ENCODE data around the gene PARD3B. TPM values are rescaled to one million over a fixed set of nuclear protein-coding genes. Genes with fewer than 3 reads are reported as not detected.

The PARD3B gene
- total RNA-seq, 1 donor from 2014 or later = 28.0 TPM

DNA sequence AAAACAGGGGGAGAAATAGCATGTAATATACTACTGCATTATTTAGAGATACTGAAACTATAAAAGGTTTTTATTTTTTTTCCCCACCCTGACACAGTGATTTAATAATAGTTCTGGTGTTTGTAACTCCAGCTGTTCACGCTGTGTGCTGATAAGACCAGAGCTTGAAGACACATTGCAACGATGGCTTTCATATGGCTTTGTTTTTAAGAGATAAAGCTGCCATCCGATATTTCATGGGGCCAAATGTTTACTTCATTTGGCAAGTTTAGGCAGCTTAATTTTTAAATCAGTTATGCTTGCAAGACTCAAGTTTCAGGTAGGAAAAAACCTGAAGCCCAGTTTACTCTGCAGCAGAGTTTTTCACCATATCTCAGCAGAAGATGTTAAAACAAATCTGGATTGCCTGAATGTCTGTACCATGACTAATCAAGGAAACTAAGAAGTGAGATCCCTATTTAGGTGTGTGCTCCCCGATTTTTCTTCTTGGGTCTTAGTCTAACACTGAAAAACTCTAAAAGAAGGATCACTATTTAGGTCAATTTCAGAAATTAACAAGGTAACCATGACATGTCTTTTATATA, 508.6 kb downstream of the PARD3B start:
- no peak for DNase-seq (ENCODE audit: low spot score)

DNA sequence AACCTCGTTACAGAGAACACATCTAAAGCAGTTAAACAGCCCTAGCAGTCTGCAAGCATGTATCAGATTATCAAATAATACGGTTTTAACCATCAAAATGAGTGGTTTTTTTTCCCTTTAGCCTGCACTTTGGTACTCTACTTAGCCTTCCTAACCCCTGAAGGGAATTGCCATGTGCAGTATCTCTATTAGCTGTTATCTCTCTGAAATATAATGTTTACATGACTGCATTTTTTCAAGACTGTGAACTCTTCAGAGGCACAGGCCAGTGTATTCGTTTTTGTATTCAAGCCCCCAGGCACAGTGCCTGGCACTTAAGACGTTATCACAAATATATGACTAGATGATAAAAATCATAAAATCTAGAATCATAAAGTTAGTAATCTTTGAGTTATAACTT, 509.5 kb downstream of the PARD3B start:
- no peak for DNase-seq (ENCODE audit: low spot score)

DNA sequence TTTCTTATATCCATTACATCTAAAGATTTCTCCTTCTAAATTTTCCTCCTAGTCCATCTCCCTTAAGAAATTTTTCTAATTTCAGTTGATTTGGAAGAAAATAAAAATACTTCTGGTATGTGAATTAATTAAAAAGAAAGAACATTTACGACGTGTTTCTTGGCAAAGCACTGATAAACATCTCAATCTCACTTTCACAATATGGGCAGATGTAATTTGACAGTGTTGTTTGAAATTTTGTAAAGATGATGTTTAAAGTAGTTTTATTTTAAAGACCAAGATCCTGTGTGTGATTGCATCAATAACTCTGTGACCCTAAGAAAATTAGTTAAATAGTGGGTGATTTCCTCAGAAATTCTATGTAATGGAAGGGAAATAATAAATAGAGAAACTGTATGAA, 510.0 kb downstream of the PARD3B start:
- no peak for DNase-seq (ENCODE audit: low spot score)

DNA sequence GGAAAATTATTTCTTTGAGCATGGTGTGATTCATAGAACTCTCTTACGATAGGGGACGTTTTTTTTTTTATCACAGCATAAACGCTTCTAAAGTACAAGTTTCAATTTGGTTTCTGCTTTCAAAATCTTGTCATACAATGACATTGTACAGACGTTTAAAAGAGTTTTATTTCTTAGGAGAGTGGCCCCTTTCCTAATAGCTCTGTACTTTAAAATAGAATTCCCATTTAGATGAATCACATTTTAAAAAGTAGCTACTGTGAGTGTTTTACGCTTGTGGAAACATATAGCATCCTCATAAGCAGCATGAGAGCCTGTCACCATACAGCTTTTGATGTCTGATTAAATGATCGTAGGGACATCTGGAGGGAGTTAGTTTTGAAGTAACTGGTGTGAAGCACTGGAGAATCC, 510.9 kb downstream of the PARD3B start:
- DNase-seq (ENCODE audit: low spot score) = no peak

GRCh38 chr2:205058409-205058808, 513.1 kb downstream of the PARD3B start:
- DNase-seq (ENCODE audit: low spot score) = no peak

DNA sequence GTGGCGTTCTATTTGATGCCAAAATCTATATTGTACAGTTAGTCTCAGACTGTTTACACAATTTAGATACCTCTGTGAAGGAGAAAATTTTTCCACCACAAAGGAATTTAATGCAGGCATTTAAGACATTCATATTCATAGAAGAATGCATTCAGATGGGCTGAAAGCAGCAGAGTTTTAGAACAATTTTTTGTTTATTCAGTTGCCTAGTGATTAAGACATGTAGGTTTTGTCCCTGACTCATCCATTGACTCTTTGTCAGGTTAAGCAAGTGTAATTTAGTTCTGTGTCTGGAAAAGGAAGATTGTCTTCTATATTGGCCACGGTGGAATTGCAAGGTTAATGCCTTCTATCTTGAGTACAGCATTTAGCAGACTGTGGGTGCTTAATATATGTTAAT, 515.0 kb downstream of the PARD3B start:
- DNase-seq (ENCODE audit: low spot score) = no peak

- DNase-seq (ENCODE audit: low spot score) = no peak
Measured at GRCh38 chr2:205066081-205066480, 520.8 kb downstream of the PARD3B start.

- DNase-seq (ENCODE audit: low spot score) = no peak
Measured at GRCh38 chr2:205069928-205070327, 524.7 kb downstream of the PARD3B start.

DNA sequence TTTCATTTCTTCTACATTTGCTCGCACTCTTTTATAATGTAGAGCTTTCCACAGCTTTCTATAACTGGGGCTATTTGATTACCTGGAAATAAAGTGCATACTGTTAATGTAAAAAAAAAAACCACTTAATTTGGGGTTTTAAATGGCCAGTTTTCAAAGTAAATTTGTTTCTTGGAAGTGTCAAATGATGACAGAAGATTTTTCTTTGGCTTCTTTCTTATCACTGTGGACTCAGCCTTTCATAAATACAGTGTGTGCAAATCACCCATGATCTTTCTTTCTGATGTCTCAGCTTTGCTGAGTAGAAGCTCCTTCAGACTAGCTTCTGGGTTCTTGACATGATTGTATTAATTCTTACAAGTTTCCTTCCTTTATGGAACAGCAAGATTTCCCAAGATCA, 525.6 kb downstream of the PARD3B start:
- no peak for DNase-seq (ENCODE audit: low spot score)

DNA sequence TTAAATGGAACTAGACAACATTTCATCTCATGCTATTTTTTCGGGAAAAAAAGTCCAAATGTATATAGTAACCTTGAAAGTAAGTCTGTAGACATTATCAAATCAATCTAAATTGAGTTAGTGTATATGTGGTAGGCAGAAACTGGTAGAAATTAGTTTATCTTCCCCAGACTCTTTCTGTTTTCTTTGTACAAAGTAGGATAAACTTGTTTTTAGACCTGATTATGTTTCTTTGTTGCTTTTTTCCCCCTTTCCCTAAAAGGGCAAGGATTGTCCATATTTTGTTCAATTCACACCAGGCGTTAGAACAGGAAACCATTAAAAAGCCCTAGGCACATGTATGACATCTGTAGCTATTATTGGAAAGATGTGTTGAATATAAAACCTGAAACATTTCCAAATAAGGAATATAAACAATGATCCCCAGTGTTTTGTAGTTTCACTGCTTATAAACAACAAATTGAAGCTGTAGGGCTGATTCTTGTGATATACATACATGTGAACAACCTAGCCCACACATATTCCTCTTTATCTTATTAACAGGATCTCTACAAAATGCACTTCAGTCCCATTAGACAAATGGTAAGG, 528.3 kb downstream of the PARD3B start:
- no peak for DNase-seq (ENCODE audit: low spot score)

DNA sequence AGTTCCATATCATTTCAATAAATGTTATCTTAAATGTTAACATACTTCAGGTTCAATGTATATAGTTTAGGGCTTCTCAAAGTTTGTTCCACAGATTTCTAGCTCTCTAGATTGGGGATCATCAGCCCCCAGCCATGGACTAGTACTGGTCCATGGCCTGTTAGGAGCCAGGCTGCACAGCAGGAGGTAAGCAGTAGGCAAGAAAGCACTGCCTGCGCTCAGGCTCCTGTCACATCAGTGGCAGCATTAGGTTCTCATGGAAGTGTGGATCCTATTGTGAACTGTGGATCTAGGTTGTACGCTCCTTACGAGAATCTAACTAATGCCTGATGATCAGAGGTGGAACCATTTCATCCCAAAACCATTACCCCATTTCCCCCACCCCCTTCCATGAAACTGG, 531.1 kb downstream of the PARD3B start:
- no peak for DNase-seq (ENCODE audit: low spot score)

DNA sequence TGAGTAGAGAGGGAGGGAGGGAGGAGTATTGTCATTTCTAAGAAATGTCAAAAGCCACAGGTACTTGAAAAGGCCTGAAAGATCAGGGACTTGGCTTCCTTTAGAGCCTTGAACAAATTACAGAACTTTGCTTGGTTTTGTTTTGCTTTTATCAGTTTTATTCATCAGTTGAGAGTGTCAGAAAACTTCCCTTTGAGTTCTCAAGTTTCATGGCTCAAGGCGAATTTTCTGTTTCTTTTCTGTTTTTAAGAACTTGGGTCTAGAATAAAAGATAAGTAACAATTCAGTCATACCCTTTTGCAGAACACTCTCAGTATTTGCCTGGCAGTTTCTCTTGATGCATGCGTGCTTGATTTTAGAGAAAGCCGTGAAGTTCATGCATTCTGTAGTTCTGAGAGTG, 531.9 kb downstream of the PARD3B start:
- DNase-seq (ENCODE audit: low spot score) = no peak

GRCh38 chr2:205078762-205079161, 533.5 kb downstream of the PARD3B start:
- no peak for DNase-seq (ENCODE audit: low spot score)

- DNase-seq (ENCODE audit: low spot score) = no peak
Measured at GRCh38 chr2:205079173-205079572, 533.9 kb downstream of the PARD3B start.

DNA sequence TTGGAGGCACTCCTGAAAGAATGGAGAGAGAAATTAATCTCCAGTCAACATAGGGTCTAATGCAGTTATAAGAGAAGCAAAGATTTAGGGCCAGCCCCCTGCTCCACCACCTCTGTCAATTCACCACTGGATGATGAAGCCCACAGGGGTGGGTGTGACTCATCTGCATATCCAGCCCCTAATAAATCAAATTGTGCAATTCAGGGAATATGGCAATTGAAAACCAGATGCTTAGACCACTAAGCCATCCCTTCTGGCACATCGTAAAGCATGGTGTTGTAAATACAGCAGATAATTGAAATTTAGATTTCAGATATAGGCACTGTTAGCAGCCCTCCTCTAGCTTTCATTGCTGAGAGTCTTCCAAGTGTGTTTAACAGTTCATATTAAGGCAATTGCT, 541.4 kb downstream of the PARD3B start:
- no peak for DNase-seq (ENCODE audit: low spot score)

- DNase-seq (ENCODE audit: low spot score) = no peak
Measured at GRCh38 chr2:205087862-205088261, 542.6 kb downstream of the PARD3B start.

- no peak for DNase-seq (ENCODE audit: low spot score)
Measured at GRCh38 chr2:205089958-205090357, 544.7 kb downstream of the PARD3B start.

DNA sequence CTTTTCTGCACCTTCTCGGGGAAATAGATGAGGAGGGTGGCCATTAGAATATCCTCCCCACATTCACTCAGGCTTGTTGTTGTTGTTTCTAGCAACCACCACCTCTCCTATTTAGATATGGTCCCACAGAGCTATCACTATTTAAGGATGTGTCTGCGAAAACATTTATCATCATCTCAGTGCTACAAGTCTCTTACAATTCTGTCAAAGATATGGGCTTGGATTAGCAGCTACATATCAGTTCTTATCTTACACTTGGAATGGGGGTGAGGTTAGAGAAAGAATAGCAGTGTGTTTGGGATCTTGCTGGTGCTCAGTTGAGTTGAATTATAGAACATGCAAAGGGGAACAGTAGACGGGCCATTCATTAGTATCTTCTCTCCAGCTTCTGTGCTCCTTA, 546.1 kb downstream of the PARD3B start:
- DNase-seq (ENCODE audit: low spot score) = no peak

GRCh38 chr2:205094031-205094430, 548.8 kb downstream of the PARD3B start:
- DNase-seq (ENCODE audit: low spot score) = no peak

DNA sequence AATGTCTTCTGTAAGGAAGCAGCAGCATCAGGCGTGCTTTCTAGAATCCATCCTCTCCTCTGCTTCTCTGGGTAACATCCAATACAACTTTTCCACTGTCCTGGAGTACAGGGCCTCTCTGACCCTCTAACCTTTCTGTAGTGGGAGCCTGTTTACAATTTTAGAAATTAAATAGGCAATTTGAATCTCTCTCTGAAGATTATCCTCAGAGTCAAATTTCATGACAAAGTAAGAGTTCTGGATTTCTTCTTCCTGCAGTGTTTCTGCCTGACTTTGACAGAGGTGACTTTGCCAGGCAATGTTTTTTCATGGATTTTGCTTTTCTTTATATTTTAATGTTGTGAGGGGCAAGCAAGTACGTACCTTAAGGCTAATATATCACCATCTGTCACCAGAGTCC, 558.4 kb downstream of the PARD3B start:
- no peak for DNase-seq (ENCODE audit: low spot score)

DNA sequence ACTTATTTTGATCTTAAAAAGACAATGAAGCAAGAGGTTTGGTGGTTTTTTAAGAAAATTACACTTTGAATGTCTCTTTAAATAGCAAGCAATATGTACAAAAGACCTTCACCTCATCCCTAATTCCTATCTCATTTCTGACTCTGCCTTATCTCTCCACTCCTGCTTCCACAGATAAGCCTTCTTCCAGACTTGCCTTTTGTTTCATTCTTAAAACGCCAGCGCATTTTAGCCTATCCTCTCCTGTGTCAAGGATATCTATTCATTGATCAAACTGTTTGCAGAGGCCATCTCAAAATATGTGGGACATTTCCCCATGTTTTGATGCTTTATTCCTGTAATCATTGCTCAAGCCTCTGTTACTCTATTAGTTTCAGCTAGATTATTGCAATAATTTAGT, 562.5 kb downstream of the PARD3B start:
- no peak for DNase-seq (ENCODE audit: low spot score)

DNA sequence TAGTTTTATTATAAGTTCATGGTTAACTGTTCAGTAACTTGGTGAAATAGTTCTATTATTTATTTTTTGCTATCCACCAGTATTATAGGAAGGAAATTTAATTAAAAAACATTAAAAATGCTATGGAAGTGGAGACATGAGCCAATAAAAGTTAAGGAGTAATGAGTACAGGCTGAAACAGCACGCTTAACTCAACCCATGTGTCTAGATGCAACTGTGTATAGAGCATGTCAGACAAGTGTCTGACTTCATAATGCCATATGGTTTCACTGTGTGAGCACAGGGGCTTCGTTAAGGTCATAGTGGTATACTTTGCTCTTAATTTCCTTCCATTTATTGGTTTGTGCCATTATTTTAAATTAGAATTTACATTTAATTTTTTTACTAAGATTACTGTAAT, 570.2 kb downstream of the PARD3B start:
- no peak for DNase-seq (ENCODE audit: low spot score)

- no peak for DNase-seq (ENCODE audit: low spot score)
Measured at GRCh38 chr2:205117125-205117524, 571.9 kb downstream of the PARD3B start.

- DNase-seq (ENCODE audit: low spot score) = no peak
Measured at GRCh38 chr2:205119136-205119535, 573.9 kb downstream of the PARD3B start.

Data from mucosa of gallbladder (tissue), 1 donor.